T-helper 1 cell (primary cell): ENCODE results near the gene ATG3.
"Not testable (repeated sequence)": the region's sequence is repeated elsewhere in the genome, so short reads cannot be mapped to it uniquely, and the experiment has no call there.

Source experiments
- DNase-seq, 5 donors: peaks; one replicate each; pipeline ENCODE4 v3.0.0-alpha.2; 2012 to 2020

ATG3 gene

DNA sequence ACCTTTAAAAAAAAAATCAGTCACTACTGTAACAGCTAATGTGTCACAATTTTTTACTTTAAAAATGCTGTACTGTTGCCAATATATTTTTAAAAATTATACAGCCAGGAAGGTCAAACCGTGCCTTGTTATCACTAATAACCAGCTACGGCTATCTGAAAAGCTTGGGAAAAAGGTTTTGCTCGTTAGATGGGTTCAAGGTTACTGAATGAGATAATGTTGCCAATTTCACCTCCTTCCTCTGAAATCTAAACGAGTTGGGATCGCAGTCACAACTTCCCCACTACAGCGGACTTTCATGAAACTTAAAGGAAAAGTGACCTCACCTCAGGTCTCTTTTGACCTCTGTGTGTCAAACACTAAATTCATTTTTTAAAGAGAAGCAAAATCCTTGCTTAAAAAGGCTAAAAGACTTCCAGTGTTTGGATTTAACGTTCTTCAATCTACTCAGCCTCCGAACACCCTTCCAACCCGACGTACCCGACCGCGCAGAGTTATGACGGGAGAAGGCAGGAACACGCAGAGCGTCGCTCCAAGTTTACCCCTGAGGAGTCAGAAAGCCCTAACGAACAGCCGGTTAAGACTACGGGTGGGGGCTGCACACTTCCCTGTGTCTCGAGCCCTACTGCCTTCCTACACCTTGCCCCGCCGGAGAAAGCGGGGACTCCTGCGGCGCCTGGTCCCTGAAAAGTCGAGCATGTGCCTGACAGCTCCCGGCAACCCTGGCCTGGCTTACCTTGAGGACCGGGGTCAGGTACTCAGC lies 860 bp downstream of the ATG3 start:
- peak; percentile 16 to 81 (median 50) for DNase-seq

GRCh38 chr3:112560307-112560706 lies 1.5 kb downstream of the ATG3 start:
- DNase-seq: no peak

DNA sequence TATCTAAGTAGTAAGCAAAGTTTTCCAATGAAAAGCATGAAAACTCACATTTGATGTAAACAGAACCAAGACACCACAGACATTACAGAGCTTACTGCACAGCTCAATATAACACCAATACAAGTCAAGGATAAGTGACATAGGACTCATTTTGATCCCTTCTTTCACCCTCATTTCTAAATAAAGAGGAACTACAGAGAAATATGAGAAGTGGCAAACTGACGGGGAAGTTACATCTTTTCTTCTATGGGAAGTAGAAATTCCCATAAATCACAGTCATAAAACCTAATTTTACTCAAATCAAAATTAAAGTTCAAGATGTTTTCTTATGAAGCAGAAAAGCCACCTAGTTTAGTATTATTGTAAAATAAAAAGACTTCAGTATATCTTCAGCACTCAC lies 3.8 kb downstream of the ATG3 start:
- no peak for DNase-seq

- no peak for DNase-seq
Observed at GRCh38 chr3:112555535-112556170, 6.1 kb downstream of the ATG3 start.

DNA sequence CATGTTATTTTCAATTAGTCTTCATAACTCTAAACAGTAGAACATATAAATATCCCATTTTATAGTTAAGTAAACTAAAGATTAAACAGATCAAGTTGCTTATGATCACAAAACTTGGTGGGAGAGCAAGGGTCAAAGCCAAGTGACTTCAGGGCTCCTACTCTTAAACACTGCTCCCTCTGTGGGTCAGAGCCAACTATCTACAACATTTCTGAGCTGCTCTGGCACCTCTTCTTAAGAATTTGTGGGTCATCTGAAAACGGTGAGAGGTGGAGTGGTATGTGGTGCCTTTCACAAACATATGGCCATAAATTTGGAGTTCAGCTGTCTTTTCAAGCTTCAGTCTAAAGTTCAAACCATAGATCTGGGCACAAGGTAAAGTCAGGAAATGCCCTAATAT lies 10.9 kb downstream of the ATG3 start:
- no peak for DNase-seq

- DNase-seq: no peak
Observed at GRCh38 chr3:112546216-112546759, 15.5 kb downstream of the ATG3 start.

DNA sequence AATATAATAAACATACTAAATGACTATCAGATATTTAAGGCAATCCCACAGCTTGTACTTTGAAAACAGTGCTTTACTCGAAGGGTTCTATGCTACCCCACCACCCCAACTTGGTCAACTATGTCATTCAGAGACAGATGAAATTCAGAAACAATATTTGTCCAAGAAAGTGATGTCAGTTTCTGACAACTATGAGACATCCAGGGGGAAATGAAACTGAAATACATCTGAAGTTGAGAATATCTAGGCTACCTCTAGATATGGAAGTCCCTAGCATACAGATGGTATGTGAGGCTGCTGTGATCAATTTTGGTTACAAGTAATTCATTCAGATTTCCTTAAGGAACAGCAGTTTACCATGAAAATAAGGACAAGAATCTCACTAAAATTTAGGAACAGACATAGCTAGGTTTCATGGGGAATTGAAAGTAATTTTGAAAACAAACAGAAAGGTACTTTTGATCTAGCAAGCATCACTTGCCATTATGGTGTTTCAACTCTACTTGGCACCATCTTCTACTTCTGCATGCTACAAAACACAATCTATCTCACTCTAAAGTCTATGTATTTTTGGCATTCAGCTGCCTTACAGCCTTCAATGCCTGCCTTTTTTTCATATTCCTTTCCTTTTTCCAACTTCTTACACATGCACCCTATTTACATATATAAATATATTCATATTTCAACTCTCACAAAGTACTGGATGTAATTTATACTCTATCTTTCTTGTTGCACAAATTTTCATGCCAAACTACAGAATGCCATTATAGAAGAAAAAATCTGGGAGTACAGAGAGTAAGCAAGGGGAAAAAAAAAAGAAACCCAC lies 21.7 kb downstream of the ATG3 start:
- DNase-seq: no peak

GRCh38 chr3:112531358-112531781 lies 30.4 kb downstream of the ATG3 start:
- DNase-seq: peak in 1 of 5 donors; percentile 24

GRCh38 chr3:112530573-112530972 lies 31.2 kb downstream of the ATG3 start:
- no peak for DNase-seq

DNA sequence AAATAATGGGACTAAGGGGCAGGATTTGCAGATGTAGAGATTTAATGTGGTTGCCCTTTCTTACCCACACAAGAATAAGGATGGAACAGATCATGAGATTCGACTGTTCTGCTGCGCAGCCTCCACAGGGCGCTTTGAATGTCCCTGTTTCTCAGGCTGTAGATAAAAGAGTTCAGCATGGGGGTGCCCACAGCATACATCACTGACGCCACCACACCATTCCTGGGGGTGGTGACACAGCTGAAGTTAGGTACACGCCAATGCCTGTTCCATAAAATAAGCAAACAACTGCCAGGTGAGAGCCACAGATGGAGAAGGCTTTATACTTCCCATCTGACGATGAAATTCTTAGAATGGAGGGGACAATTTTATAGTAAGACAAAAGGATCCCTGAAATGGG lies 37.6 kb downstream of the ATG3 start:
- DNase-seq: not testable (repeated sequence)

DNA sequence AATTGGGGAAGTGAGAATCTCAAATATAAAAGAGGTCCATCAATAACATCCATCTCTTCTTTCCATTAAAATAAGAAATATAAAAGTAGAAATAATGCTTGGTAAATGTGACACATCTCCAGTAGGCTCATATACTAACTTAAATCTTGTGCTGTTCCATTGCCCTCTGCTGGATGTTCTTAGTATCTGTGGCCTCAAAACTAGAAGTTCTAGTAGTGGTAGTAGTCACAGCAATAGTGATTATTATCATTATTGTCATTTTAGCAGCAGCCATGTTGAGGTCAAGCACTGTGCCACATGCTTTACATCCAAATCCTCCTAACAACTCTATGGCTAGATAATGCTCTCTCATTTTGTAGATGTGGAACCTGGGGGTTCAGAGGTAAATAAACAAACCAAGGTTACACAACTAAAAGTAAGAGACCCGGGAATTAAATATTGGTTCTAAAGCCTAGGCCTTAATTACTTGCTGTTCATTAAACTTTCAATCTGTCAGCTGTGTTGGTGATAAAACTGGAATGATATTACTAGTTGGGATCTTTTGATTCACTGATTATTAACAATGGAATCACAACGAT lies 42.2 kb downstream of the ATG3 start:
- DNase-seq: peak in 3 of 5 donors; percentile 16 to 66 (median 38)

- DNase-seq: not testable (repeated sequence)
Observed at GRCh38 chr3:112518970-112519369, 42.8 kb downstream of the ATG3 start.

- peak in 1 of 5 donors; percentile 86 for DNase-seq
Observed at GRCh38 chr3:112514527-112515128, 47.1 kb downstream of the ATG3 start.

DNA sequence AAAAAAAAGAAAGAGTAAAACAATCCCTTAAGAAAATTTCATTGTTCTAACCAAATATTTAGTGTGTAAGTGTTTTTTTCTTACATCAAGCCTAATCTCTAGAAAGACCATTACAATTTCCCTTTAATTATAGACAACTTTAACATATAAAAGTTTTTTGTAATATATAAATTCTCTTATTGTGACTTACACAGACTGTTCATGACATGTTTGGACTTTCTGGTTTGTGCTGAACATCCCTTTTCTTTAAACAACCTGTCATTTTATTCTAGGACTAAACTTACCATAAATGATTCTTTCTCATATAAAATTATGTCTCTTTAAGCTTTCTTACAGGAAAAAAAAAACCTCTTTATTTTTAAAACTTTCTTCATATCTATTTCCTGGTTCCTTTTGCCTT lies 49.4 kb downstream of the ATG3 start:
- no peak for DNase-seq

GRCh38 chr3:112508860-112509259 lies 52.9 kb downstream of the ATG3 start:
- DNase-seq: no peak

DNA sequence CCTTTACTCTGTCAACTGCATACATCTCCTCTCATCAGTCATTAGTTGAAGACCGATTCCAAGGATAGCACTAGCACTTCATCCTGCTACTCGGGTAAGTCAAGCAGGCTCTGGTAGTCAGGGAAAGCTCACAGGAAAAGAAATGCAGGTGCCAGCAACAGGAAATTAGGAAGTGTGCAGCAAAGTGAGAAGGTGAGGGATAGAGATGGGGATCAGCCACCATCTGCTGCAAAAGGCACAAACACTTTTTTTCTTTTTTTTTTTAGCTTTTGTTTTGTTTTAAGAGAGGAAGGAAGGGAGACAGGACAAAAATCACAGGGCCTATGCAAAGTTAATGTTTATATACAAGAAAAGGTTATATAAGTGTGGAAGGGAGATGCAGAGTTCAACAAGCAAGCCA lies 53.5 kb downstream of the ATG3 start:
- no peak for DNase-seq

DNA sequence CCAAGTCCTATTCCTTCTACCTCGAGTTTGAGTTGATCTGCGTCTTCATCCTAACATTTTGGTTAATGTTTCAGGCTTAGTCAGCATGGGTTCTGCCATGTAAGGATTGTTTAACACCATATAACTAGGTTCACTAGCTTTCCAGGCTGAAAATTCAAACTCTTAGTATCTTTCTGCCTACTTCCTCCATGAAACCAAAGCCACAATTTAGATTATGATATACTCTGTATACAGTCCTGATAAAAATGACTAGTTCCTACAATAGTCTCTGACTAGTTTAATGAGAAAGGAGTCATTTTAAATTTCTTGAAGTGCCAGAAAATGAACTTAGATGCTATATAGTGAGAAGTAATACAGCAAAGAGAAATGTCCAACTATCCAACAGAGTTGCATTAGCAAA lies 55.9 kb downstream of the ATG3 start:
- no peak for DNase-seq

GRCh38 chr3:112504123-112504522 lies 57.6 kb downstream of the ATG3 start:
- DNase-seq: no peak

DNA sequence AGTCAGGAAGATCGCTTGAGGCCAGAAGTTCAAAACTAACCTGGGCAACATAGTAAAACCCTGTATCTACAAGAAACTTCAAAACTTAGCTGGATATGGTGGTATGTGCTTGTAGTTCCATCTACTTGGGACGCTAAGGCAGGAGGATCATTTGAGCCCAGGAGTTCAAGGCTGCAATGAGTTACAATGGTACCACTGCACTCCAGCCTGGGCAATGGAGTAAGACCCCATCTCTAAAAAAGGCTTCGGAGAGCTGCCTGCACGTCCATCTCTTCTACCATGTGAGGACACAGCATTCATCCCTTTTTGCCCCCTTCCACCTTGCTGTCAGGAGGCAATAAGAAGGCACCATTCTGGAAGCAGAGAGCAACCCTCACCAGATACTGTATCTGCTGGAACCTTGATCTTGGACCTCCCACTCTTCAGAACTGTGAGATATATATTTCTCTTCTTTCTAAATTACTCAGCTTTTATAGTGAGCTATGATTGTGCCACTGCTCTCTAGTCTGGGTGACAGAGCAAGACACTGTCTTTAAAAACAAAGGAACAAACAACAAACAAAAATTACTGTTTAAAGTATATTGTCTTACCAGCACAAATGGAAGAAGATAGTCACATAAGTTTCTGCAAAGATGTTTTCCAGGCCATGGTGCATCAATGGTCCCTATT lies 58.3 kb downstream of the ATG3 start:
- DNase-seq: no peak

GRCh38 chr3:112500621-112501020 lies 61.1 kb downstream of the ATG3 start:
- no peak for DNase-seq

- DNase-seq: peak in 1 of 5 donors; percentile 64
Observed at GRCh38 chr3:112498914-112499711, 62.6 kb downstream of the ATG3 start, which contains the start of gene BTLA. TSS of gene BTLA (minus strand) at chr3:112499472. CDS start at chr3:112499358, 114 bp downstream.
